Loucy (cell line): Measurements from ENCODE around the gene CCDC57.

Experiments used
- EZH2phosphoT487 ChIP-seq: fragments of 200-600 bp; IDR thresholded peaks from 2 replicates; pipeline ENCODE4 v1.6.1; 2018; ENCODE audit warnings: antibody characterized with exemption, mild to moderate bottlenecking, moderate library complexity, borderline replicate concordance
- TF ChIP-seq, protein P1 (sequence below): fragments of 200-600 bp; sonication (generic); conservative IDR thresholded peaks from 2 replicates; pipeline ENCODE4 v1.5.1; 2014; ENCODE audit warnings: mild to moderate bottlenecking, antibody characterized with exemption, low read length

DNA sequence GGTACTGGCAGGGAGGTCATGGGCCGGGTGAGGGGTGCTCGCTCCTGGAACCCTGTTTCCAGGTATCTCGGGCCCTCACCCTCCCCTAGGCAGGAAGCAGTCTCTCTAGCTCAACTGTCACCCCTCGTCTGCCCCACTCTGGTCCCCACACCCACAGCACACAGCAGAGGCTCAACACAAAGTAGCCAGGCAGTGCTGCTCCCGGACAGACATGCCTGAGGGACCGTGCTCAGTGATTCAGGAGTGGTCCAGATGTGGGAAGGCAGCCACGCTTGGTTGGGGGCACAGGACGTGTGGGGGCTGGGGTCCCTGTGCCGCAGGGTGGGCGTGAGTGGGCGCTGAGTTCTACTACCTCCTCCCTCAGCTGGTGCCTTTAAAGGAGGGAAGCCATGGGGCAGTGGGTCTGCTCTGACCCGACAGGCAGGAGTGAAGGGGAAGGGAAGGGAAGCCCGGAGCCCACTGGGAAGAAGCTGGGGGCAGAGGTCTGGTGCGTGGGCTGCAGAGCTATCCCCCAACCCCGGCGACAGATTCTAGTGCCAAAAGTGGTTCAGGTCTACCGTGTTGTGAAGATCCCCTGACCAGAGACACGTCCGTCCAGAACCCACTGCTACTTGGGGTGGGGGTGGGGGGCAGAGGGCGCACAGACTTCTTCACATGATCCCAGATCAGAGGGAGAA, 28.0 kb upstream of the CCDC57 start:
- TF ChIP-seq, protein P1, sequence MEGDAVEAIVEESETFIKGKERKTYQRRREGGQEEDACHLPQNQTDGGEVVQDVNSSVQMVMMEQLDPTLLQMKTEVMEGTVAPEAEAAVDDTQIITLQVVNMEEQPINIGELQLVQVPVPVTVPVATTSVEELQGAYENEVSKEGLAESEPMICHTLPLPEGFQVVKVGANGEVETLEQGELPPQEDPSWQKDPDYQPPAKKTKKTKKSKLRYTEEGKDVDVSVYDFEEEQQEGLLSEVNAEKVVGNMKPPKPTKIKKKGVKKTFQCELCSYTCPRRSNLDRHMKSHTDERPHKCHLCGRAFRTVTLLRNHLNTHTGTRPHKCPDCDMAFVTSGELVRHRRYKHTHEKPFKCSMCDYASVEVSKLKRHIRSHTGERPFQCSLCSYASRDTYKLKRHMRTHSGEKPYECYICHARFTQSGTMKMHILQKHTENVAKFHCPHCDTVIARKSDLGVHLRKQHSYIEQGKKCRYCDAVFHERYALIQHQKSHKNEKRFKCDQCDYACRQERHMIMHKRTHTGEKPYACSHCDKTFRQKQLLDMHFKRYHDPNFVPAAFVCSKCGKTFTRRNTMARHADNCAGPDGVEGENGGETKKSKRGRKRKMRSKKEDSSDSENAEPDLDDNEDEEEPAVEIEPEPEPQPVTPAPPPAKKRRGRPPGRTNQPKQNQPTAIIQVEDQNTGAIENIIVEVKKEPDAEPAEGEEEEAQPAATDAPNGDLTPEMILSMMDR = no peak
- TF ChIP-seq EZH2phosphoT487 = no peak
